Right lobe of liver (tissue), 4 donors: Measurements from ENCODE around the gene OPTN.

Experiments
- POLR2A ChIP-seq: fragments of 450-650 bp; IDR thresholded peaks from one replicate; pipeline ENCODE4 v1.6.1; 2017; ENCODE audit warnings: antibody characterized with exemption, mild to moderate bottlenecking
- TF ChIP-seq, protein P1 (sequence below), 4 donors: fragments of 200-600 bp in 3 of 4; fragments of 450-650 bp in 1 of 4; IDR thresholded peaks; one replicate each; pipeline versions ENCODE4 v1.5.1 to v1.8.0; 2016 to 2022; ENCODE audit warnings: antibody characterized with exemption in 4 of 4, mild to moderate bottlenecking in 2 of 4
- donor health status: DM: no; HTN: no; CAD: no.
- donor health status: DM: no; HTN: no; CAD: no.
- donor health status: DM: no; HTN: yes; CAD: no.

DNA sequence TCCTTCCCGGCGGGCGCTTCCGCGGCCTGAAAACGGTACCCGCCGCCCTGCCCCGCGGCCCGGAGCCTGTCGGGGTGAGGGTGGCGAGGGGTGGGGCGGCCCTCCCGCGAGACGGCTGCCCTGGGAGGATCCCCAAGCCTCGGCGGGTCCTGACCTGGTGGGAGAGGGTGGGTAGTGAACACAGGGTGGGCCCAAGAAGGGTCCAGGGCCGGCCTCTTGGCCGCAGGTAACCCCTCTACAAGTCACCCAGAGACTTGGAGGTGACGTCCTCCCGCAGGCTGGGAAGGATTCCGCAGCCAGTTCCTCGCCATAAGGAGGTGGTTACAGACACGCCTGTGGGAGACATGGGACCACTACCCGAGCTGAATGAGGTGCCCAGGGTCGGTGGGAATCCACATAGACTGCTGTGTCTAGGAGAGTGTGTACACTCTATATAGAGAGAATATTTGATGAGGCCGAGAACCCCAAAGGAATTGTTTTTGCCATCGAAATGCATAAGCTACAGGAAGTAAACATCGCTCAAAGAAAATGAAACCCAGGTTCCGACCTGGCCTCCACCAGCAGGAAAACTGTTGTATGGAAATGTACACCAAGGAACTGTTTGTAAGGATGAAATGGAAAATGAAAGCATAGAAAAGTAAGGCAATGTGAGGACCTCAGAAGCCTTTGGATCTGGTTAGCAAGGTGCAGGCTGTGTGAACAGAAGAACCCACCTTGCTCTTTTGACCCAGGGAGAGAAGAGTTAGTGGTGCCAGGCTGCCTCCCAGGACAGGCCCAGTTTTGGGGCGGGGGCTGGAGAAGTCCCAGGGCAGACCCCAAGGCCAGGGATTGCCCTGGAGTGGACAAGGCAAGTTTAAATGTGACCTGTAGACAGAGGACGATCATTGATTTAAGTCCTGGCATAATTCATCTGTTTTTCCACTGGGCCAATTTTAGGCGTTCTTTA lies 659 bp downstream of the OPTN start:
- TF ChIP-seq, protein P1, sequence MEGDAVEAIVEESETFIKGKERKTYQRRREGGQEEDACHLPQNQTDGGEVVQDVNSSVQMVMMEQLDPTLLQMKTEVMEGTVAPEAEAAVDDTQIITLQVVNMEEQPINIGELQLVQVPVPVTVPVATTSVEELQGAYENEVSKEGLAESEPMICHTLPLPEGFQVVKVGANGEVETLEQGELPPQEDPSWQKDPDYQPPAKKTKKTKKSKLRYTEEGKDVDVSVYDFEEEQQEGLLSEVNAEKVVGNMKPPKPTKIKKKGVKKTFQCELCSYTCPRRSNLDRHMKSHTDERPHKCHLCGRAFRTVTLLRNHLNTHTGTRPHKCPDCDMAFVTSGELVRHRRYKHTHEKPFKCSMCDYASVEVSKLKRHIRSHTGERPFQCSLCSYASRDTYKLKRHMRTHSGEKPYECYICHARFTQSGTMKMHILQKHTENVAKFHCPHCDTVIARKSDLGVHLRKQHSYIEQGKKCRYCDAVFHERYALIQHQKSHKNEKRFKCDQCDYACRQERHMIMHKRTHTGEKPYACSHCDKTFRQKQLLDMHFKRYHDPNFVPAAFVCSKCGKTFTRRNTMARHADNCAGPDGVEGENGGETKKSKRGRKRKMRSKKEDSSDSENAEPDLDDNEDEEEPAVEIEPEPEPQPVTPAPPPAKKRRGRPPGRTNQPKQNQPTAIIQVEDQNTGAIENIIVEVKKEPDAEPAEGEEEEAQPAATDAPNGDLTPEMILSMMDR (IDR thresholded peaks at IDR 0.05), result no peak
- no peak for TF ChIP-seq POLR2A
